GM12872 (cell line): ENCODE results near the gene BMS1.
A peak's percentile ranks its signal among the peaks of the same experiment; 100 is the strongest.

Experiments used
- CTCF ChIP-seq: IDR thresholded peaks from 3 replicates; pipeline ENCODE4 v1.5.1; 2011; ENCODE audit warnings: low read depth, mild to moderate bottlenecking, low read length, moderate library complexity; ENCODE audit not compliant: insufficient read depth

BMS1 gene

GRCh38 chr10:42782446-42783180 is at the start of gene BMS1:
TSS of gene BMS1 (plus strand) at chr10:42782795. CDS start at chr10:42784395, 1,600 bp downstream.
- no peak for TF ChIP-seq CTCF

- TF ChIP-seq CTCF = no peak
These were observed 48.1 kb upstream of the BMS1 start for GRCh38 chr10:42734536-42734935.

GRCh38 chr10:42738679-42739078 is 43.9 kb upstream of the BMS1 start:
- TF ChIP-seq CTCF = no peak

GRCh38 chr10:42743697-42744096 is 38.9 kb upstream of the BMS1 start:
- no peak for TF ChIP-seq CTCF

GRCh38 chr10:42744134-42744701 is 38.4 kb upstream of the BMS1 start:
- no peak for TF ChIP-seq CTCF

GRCh38 chr10:42753126-42753506 is 29.5 kb upstream of the BMS1 start:
- peak; percentile 40; the same call in 2 of the 3 replicates for TF ChIP-seq CTCF

GRCh38 chr10:42753507-42754154 is 29.0 kb upstream of the BMS1 start:
- no peak for TF ChIP-seq CTCF
